HFFc6 (cell line): Measurements from ENCODE around the gene ANO9. TPM values are rescaled to one million over a fixed set of nuclear protein-coding genes. Genes with fewer than 3 reads are reported as not detected.

Source experiments
- DNase-seq: peaks from one replicate; pipeline ENCODE4 v3.0.0-alpha.2; 2018
- H3K27ac Mint-ChIP-seq: 2 replicates; pipeline ENCODE4 v1.8.0; 2020; ENCODE audit warnings: mild to moderate bottlenecking, mixed read lengths
- H3K27me3 Mint-ChIP-seq: 2 replicates; pipeline ENCODE4 v1.8.0; 2021; ENCODE audit warnings: mild to moderate bottlenecking, moderate library complexity, mixed read lengths; ENCODE audit not compliant: insufficient read depth
- H3K36me3 Mint-ChIP-seq: 2 replicates; pipeline ENCODE4 v1.8.0; 2021; ENCODE audit warnings: low read depth, mixed read lengths
- H3K4me1 Mint-ChIP-seq: 2 replicates; pipeline ENCODE4 v1.8.0; 2020; ENCODE audit warnings: low read depth, mixed read lengths
- H3K4me3 Mint-ChIP-seq: 2 replicates; pipeline ENCODE4 v1.8.0; 2020; ENCODE audit warnings: mild to moderate bottlenecking, moderate library complexity, mixed read lengths
- H3K9me3 Mint-ChIP-seq: 2 replicates; pipeline ENCODE4 v1.8.0; 2020; ENCODE audit warnings: mild to moderate bottlenecking, mixed read lengths
- CTCF ChIP-seq: fragments of 200-600 bp; sonication (generic); IDR thresholded peaks from 2 replicates; pipeline ENCODE4 v1.5.0; 2021; ENCODE audit warnings: antibody characterized with exemption, mild to moderate bottlenecking
- total RNA-seq, 6 experiments: library from RNA; stranded (reverse); fragmentation: NEBNext Ultra II Directional; extraction: Animal tissue kit (Norgen Biotek cat#: 25700); gene quantifications; 2 replicates in 1 of 6; 3 replicates in 5 of 6; pipeline ENCODE4 v1.2.3, GENCODE V29; 2021

ANO9 gene
- total RNA-seq, 6 experiments from 2014 or later = not detected

- Mint-ChIP-seq H3K36me3 (no peaks in the 10 kb centered on the region), H3K27ac (no peak overlapping the region), H3K27me3 (peaks cover 23% of the 10 kb centered on the region), H3K9me3 (peaks cover 4% of the 10 kb centered on the region; the same call in 1 of the 2 replicates), H3K4me3 (peak overlapping the region; percentile 74), H3K4me1 (peaks cover 5% of the 10 kb centered on the region; the same call in 1 of the 2 replicates)
- DNase-seq = no peak
- TF ChIP-seq CTCF = no peak
Observed at GRCh38 chr11:370070-370941, 71.5 kb downstream of the ANO9 start.

- no peaks in the 10 kb centered on the region for H3K36me3 Mint-ChIP-seq
- DNase-seq = no peak
- peaks cover 23% of the 10 kb centered on the region for H3K27me3 Mint-ChIP-seq
- no peak within 1 kb of the TSS for H3K27ac Mint-ChIP-seq
- peaks cover 4% of the 10 kb centered on the region; the same call in 1 of the 2 replicates for H3K9me3 Mint-ChIP-seq
- peak within 1 kb of the TSS; percentile 74 for H3K4me3 Mint-ChIP-seq
- H3K4me1 Mint-ChIP-seq = peaks cover 5% of the 10 kb centered on the region; the same call in 1 of the 2 replicates
- TF ChIP-seq CTCF = no peak
Observed at GRCh38 chr11:369336-370018, 72.3 kb downstream of the ANO9 start, which contains the start of gene B4GALNT4. Gene B4GALNT4 (plus strand): TSS chr11:369499. CDS start chr11:369804, 305 bp downstream.

GRCh38 chr11:368414-369335 lies 73.1 kb downstream of the ANO9 start:
- H3K4me1 Mint-ChIP-seq = peaks cover 5% of the 10 kb centered on the region; the same call in 1 of the 2 replicates

GRCh38 chr11:367956-368413 lies 73.8 kb downstream of the ANO9 start:
- Mint-ChIP-seq H3K4me3 (no peak overlapping the region), H3K27me3 (peaks cover 26% of the 10 kb centered on the region), H3K4me1 (peaks cover 5% of the 10 kb centered on the region; the same call in 1 of the 2 replicates)

More at GRCh38 chr11:368414-369335, 73.1 kb downstream of the ANO9 start:
- Mint-ChIP-seq H3K9me3 (no peaks in the 10 kb centered on the region), H3K27ac (no peak overlapping the region), H3K36me3 (no peaks in the 10 kb centered on the region), H3K27me3 (peaks cover 26% of the 10 kb centered on the region), H3K4me3 (peak overlapping the region; percentile 74)
- no peak for DNase-seq
- TF ChIP-seq CTCF = 0 out of 2 replicates have a peak, but pooled peaks have one; percentile 2

More at GRCh38 chr11:367956-368413, 73.8 kb downstream of the ANO9 start:
- no peak for DNase-seq
- Mint-ChIP-seq H3K9me3 (no peaks in the 10 kb centered on the region), H3K27ac (no peak overlapping the region), H3K36me3 (no peaks in the 10 kb centered on the region)
- no peak for TF ChIP-seq CTCF

Other genes starting within 250 kb of the ANO9 start
- not detected for gene SCGB1C1, start 248.9 kb downstream of the ANO9 start, total RNA-seq
- 10 to 100 TPM; 63.5 to 76.9 (median 67.2) TPM for gene BET1L, start 234.6 kb downstream of the ANO9 start, total RNA-seq
- 100 to 1,000 TPM; 163 to 194 (median 164) TPM for gene RIC8A, start 234.3 kb downstream of the ANO9 start, total RNA-seq
- gene SIRT3, start 205.7 kb downstream of the ANO9 start, total RNA-seq = 10 to 100 TPM in 4 of 6 experiments, 1 to 10 TPM in 2; 8.0 to 10.9 (median 10.2) TPM
- gene PSMD13, start 205.0 kb downstream of the ANO9 start, total RNA-seq = 100 to 1,000 TPM; 167 to 180 (median 172) TPM
- gene NLRP6, start 163.6 kb downstream of the ANO9 start, total RNA-seq = not detected
- gene PGGHG, start 152.9 kb downstream of the ANO9 start, total RNA-seq = 10 to 100 TPM in 4 of 6 experiments, 1 to 10 TPM in 2; 9.7 to 12.2 (median 11.4) TPM
- not detected for gene IFITM5, start 142.5 kb downstream of the ANO9 start, total RNA-seq
- gene IFITM2, start 134.2 kb downstream of the ANO9 start, total RNA-seq = 100 to 1,000 TPM; 257 to 325 (median 291) TPM
- gene IFITM1, start 128.0 kb downstream of the ANO9 start, total RNA-seq = 10 to 100 TPM; 23.5 to 36.1 (median 30.0) TPM
- gene IFITM3, start 121.2 kb downstream of the ANO9 start, total RNA-seq = 100 to 1,000 TPM; 399 to 531 (median 452) TPM
- 10 to 100 TPM in 1 of 6 experiments, 1 to 10 TPM in 5; 6.4 to 12.1 (median 8.4) TPM for gene B4GALNT4, start 72.5 kb downstream of the ANO9 start, total RNA-seq
- gene PKP3, start 47.8 kb downstream of the ANO9 start, total RNA-seq = 1 to 10 TPM; 2.5 to 3.3 (median 2.9) TPM
- 10 to 100 TPM; 15.9 to 21.6 (median 18.7) TPM for gene SIGIRR, start 27.0 kb downstream of the ANO9 start, total RNA-seq
- gene PTDSS2, start 8.3 kb upstream of the ANO9 start, total RNA-seq = 10 to 100 TPM; 23.3 to 34.5 (median 27.2) TPM
- gene RNH1, start 65.2 kb upstream of the ANO9 start, total RNA-seq = 100 to 1,000 TPM; 223 to 272 (median 250) TPM
- 100 to 1,000 TPM; 102 to 125 (median 107) TPM for gene HRAS, start 93.6 kb upstream of the ANO9 start, total RNA-seq
- under 1 TPM; 0.23 to 0.83 (median 0.55) TPM for gene LRRC56, start 95.5 kb upstream of the ANO9 start, total RNA-seq
- 1 to 10 TPM in 3 of 6 experiments, under 1 TPM in 3; 0.37 to 2.3 (median 0.97) TPM for gene LMNTD2, start 118.7 kb upstream of the ANO9 start, total RNA-seq
- gene RASSF7, start 119.0 kb upstream of the ANO9 start, total RNA-seq = 10 to 100 TPM; 10.1 to 18.8 (median 12.7) TPM
- gene PHRF1, start 134.5 kb upstream of the ANO9 start, total RNA-seq = 10 to 100 TPM; 23.8 to 27.5 (median 24.8) TPM
- gene IRF7, start 173.9 kb upstream of the ANO9 start, total RNA-seq = 1 to 10 TPM; 3.0 to 5.2 (median 4.2) TPM
- not detected for gene CDHR5, start 182.9 kb upstream of the ANO9 start, total RNA-seq
- gene SCT, start 185.2 kb upstream of the ANO9 start, total RNA-seq = not detected
- under 1 TPM; 0.14 to 0.61 (median 0.38) TPM for gene DRD4, start 195.3 kb upstream of the ANO9 start, total RNA-seq